NCI-H226 (cell line): ENCODE measurements around the gene LRMDA.
"Not testable (repeated sequence)": the region's sequence is repeated elsewhere in the genome, so short reads cannot be mapped to it uniquely, and the experiment has no call there.

Experiments used
- DNase-seq: peaks from one replicate; pipeline ENCODE4 v3.0.0-alpha.2; 2015

Gene LRMDA

DNA sequence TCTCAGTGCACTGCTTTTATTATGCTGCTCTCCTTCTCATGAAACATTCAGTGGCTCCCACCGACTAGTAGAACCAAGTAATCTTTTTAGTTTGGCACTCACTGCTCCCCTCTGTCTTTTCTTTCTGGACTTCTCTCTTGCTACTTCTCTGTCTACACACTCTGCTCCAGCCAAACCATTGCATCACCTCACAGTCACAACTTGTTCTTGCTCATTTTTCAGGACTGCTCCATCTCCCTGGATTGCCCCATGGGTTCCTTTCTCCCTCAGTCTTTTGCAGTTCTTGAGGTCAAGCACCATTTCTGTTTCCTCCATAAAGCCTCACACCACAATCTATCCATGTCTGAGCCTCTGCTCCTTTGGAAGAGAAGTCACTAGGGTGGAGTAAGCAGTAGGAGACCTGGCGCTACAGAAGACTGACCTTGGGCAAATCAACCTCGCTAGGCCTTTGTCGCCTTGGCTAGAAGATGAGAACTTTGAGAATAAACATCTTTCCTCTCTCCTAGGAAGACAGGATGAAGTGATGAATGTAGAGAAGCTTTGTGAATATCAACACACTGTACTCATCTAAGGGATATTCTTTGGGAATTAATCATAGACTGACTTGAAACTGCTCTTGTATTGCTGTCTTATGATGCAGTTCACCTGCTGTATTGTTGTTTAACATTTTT is 186.2 kb downstream of the LRMDA start:
- no peak for DNase-seq

DNA sequence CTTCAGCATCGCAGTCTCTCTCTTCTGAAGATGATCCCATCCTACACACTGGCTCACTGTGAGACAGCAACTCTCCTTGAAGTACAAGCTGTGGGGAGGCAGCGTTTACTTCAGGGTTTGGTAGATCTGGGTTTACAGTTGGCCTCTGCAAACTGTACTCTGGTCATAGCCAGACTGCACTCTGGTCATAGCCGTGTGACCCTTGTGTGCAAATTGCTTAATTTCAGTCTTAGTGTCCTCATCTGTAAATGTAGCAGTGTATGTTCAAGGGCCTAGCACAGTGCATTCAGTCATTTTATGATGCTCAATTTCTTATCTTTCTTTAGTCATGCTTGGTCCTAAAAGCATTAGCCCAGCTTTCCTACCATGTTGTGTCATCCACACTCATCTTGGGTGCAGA is 188.2 kb downstream of the LRMDA start:
- no peak for DNase-seq

DNA sequence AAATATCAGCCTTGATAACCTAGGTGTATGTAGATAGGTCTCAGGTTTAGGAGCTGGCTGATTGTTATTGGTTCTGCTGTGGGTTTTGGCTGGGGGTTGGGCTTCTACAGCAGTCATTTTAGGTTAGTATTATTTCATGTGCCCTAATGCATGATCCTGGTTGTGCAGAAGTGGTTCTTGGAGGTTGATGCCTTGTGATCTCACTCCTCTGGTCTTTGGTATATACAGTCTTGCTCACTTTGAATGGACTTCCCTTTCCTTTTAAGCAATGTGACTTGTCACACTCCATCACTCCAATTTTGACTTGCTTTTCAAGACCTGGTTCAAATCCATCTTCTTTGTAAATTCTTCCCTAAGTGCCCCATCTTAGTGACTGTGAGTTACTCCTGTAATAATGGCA is 188.9 kb downstream of the LRMDA start:
- DNase-seq: no peak

DNA sequence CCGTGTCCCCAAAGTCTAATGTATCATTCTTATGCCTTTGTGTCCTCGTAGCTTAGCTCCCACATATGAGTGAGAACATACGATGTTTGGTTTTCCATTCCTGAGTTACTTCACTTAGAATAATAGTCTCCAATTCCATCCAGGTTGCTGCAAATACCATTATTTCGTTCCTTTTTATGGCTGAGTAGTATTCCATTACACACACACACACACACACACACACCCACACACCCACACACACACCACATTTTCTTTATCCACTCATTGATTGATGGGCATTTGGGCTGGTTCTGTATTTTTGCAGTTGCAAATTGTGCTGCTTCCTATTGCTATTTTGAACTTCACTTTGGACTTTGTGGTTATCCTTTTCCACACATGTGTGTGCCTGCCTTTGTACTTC is 189.6 kb downstream of the LRMDA start:
- not testable (repeated sequence) for DNase-seq

DNA sequence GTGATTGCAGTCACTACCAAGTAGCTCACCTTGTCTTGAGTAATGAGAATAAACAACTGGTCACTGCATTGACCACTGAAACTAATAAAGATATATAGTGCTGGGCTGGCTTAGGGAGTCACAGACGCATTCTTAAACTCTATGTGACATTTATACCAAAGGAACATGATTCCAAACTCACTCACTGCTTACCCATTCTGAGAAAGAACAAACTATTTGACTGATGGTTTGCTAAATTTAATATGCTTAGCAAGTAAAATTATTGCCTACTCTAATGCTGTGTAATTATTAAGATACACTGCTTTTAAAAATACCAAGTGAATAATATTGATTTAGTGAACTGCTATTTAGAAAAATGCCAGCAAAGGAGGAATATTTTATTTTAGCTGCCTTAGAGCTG is 191.1 kb downstream of the LRMDA start:
- DNase-seq: no peak

DNA sequence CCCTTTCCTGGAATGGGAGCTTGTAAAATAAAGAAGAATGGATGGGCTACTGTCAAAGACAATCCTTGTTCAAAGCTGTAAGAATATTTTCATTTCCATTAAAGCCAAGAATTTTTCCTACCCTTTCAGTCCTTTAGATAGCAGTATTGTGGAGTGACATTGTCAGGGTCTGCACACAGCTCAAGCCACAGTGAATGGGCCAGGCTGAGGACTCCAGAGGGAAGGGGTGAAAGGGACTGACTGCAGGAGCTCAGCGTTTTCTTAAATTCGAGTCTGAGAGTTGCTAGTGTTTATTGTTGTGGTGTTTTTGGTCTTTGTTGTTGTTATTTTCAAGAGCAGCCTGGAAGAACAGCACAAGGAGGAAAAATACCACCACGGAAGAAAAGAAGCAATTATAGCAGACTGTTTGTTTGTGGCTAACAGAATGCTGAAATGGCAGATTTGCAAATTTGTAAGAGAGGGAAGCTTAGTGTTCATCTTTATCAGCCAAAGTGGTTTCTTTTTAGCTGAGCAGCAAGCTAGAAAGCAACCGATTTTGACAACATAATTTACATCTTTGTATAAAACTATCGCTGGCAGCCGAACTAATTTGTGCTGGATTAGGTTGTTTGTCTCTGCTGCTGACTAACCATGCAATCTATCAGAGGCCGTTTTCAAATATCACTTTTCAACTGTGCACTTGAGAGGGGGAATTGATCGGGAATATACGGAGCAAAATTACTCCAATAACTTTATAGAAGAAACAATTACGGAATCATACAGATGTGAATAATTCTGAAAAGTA is 192.1 kb downstream of the LRMDA start:
- no peak for DNase-seq

DNA sequence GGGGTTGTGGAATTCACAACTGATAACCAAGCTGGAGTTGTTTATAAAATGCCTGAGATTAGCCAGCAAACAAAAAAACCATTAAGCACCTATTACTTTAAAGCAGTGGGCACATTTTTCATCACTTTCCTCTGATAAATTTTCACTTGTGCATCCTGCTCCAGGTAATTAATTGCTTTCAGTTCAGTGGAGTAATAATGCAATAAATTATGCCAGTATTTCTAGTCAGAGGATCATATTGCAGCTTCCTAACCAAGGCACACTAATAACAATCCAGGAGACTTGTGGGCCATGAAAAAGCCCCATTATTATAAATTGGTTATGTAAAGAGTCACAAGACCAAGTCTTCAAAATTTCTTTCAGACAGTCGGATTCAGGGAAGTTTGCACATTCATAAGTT is 193.2 kb downstream of the LRMDA start:
- no peak for DNase-seq

DNA sequence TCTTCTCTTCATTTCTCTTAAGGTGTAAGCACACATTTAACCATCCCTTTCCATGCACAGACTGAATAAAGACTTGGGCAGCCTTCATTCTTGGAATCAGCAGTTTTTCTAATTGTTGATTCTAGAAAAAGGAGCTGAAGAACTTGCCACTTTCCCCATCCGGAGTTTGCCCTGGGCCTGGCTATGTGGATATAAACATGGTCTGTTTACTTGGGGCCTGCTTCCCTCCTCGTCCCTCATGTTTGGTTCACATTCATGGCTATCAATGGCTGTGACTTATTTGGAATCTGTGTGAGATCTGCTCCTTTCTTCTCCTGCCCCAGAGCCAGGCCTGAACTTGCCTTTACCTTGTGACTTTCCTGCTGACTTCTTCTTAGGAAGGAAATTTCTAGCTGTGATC is 199.3 kb downstream of the LRMDA start:
- no peak for DNase-seq

DNA sequence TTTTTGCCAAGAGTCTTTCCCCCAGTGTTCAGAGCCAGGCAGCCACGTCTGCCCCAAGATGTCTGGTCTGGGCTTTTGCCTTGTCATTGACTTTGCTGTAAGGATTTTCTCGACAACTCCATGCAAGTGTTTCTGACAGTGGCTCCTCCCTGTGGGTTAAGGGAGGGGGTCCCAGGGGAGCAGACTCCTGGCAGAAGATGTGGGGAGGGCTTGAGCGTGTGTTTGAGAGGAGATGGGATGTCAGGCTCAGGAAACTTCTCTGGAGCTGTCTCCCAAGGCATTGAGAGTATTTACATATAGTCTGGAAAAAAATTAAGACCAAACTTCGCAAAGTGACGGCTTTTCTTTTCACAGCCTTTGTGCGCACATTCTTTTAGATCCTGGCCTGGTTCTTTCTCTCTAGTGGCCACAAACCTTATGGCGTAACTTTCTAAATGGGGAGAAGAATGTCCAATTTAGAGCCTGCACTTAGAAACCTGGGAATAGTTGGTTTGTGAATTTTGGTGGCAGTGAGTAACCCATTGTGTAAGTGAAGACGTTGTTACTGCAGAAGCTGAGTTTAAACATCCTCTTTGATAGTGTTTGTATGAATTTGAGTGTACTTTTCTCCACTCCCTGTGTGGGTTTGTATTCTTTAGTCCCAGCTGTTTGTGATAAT is 201.5 kb downstream of the LRMDA start:
- no peak for DNase-seq

DNA sequence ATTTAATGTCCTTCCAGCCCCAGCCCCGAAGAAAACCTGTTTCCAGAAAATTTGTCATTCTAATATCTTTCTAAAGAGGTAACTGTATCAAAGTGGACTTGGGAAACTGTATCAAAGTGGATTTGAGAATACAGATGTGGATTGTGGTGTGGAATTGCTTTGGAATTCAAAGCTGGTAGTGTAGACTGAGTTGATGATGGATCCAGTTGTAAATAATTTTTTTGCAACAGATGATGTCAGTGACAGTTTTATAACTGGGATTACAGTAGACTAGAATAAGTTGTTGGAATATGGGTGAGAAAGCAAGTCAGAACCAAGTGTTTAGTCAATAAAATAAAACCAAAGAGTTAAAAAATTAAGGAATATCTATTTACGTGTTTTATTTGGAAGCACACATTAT is 202.1 kb downstream of the LRMDA start:
- DNase-seq: no peak

DNA sequence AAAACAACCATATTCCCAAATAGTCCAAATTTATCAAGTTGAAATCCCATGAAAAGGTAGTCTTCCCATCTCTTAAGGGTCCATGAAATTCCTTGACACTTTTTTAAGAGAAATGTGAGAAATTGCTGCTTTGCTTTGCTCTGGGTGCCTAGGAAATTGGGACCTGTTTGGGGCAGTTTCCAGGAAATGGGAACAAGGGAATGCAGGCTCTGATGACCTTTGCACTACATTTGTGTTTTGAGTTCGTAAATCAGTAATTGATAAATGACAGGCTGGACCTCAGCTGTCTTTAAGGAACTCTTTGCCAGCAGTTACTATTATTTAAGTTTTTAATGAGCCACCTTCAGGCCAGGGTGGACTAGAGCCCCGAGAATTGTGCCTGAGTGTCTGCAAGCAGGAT is 203.5 kb downstream of the LRMDA start:
- no peak for DNase-seq

DNA sequence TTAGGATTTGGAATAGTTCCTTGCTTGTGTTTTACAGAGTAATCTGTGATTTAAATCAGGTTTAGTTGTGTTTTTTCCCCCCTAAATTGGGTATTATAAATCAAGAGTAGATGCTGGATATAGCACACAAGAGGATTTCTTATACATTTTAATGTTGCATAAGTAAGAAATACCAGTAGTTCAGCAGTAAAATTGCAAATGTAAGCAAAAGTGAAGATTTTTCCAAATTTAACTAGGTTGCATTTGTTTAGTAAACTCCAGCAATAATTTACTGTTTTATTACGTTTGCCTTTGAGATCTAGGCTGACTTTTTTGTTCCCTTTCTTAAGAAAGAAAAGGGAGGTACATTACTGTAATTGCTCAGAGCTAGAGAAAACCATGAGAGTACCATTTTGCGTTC is 207.3 kb downstream of the LRMDA start:
- DNase-seq: no peak

DNA sequence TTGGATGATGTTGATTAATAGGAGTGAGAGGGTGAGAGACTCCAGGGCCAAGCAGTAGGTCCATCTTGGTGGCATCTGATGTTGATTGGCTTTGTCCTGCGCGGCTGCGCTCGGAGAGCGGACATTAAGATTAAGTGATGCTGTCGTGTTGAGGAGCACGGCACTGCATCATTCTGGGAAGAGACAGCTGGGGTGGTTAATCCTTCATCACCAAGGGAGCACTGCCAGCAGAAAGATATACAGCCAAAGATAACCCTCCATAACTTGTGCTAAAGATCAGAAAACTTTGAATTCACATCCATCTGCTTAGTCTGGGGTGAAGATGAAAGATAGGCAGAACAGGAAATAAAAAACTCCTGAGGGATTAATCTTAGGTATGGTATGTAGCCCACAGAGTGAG is 208.3 kb downstream of the LRMDA start:
- DNase-seq: no peak

DNA sequence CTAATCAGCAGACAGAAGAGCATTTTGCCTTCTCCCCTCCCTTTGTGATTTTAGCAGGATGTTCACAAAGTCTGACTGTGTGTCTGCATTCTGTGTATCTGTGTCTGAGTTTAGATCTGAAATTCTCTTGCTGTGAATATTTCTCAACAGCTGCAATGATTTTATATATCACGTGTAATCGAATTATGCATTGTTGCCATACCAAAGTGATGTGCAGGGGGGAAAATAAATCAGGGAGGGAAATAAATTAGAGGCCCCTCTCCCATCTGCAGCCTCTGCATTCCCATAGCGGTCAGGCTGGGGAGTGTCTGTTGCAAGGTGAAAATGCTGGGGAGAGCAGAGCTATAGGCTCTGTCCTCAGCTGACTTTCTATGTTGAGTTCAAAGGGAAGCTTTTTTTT is 209.0 kb downstream of the LRMDA start:
- DNase-seq: no peak

DNA sequence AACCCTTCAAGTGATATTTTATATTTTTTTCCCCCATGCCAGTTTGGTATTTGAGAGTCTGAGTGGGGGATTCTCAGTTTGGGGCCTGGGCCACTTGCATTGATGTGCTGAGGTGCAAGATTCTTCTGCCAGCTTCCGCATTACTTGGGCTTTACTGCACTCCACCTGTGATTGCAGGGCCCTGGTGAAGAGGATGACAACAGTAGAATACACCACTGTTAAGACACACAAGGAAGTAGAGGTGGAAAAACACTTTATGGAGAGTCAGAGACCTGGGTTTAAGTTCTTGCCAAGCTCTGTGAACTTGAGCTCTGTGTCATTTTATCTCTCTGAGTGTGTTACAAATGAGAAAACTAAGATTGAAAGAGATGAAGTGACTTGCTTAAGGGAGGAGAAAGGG is 209.4 kb downstream of the LRMDA start:
- no peak for DNase-seq

DNA sequence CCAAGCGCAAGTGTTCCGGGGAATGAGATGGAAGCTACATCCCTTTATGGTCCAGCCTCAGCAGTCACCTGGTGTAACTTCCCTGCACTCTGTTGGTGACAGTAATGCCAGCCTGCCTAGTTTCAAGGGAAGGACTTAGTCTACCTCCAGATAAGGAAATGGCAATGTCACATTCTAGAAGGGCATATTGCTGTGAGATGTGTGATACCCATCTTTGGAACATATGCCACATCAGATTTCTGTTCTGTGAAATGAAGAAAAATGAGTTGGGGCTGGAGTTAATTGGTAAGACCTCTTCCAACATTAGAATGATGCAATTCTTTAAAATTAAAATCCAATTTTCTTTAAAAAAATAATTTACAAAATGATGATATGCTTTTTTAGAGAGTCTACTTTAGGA is 212.0 kb downstream of the LRMDA start:
- no peak for DNase-seq

DNA sequence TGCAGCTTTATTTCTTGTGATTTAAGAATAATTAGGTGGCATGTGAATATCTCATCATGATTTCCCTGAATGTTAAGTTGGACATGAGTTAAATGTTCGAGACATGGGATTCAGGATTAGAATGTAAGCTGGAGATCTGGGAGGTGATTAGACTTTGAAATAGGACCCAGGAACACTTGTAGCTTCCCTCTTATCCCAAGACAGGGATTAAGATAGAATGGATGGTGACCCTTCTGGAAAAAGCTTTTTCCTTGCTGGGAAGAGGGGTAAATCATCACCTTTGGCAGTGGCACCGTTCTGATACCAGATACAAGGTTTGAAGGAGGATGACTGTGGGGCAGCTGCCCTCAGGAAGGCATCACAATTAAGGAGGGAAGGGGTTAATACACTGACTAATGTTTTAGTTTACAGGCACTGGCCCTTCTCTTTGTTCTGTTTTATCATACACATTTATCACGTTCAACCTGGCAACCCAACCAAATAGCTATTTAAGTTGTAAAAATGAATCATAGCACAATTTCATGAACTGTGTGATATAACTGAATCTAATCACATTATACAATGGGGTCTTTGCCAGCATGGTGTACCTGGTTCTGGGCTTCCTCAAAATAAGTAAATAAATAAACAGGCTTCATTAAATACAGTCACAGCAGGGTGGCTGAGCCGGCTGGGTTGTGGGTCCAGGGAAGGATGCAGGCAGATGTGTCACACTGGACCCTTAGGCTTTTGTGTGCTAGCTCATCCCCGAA is 212.7 kb downstream of the LRMDA start:
- no peak for DNase-seq

DNA sequence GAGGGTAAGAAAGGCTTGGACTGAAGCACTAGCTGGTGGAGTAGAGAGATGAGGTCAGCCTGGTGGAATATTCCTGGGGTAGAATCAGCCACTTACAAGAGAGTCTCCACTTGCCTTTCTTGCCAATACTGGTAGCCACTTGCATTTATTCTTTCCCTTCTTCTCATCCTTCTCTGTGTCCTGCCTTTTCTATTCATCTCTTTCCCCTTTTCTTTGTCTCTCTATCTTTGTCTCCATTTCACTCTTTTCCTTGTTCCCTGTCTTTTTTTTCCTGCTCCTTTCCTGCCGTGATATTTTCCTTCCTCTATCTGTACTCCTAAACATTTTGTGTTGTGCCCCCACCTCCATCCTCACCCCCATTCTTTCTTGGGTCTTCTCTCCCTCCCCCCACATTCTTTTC is 214.3 kb downstream of the LRMDA start:
- no peak for DNase-seq

DNA sequence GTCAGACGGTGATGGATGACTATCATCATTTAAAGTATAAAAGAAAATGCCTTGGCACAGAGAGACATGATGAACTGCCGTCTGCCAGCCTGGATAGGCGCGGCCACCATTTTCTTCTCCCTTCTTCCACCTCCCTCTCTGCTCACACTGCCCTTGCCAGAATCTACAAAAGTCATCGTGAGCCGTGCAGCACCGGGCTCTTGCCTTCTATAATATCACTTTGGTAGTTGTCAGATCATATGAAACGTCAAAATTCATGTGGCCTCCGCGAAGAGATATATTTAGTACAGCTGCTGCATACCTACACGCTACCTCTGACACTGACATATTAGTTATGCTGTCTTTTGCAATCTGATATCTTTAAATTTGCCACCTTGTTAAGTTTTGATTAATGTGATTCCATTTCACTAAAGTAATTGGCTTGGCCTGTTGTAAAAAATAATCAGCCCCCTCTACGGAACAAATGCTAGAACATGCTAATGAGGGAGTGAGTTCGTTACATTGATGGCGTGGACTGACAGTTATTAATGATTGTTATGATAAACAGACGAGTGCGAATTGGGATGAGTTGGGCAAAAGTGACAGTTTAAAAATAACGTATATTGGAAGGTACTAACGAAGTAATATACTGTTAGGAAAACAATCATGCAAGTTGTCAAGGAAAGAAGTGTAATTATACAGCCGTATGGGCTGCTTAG is 214.9 kb downstream of the LRMDA start:
- no peak for DNase-seq

DNA sequence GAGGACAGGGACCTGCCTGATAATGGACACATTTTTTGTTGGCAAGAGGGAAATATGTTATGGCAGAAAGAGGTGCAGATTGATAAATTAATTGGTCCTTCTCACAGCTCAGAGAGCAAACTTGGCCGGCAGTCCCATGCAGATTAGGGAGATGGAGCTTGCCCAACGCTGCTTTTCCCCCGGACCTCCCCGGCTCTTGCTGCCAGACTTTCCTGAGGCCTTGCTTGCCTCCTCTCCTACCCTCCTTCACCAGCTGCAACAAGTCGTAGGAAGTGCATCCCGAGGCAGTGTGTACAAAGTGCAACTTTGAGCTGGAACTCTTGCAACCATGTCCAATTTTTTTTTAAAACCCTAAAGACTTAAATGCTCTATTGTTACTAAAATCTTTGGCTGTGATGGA is 215.5 kb downstream of the LRMDA start:
- no peak for DNase-seq

DNA sequence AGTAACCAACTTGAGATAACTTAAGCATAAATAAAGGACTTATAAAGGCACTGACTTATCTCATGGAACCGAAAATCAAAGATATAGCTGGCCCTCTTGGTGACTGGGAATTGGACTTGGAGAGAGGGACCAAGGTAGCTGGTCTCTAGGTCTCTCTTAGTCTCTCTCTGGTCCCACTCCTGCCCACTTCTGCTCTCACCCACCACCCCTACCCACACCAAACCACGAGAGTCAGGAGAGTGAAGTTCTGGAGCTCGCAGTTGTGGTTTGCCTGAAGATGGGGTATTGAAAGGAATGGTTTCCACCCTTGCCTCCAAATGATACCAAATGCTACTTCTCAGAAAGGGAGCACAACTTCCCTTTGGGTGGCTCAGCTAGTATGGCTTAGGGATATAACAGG is 216.3 kb downstream of the LRMDA start:
- no peak for DNase-seq

DNA sequence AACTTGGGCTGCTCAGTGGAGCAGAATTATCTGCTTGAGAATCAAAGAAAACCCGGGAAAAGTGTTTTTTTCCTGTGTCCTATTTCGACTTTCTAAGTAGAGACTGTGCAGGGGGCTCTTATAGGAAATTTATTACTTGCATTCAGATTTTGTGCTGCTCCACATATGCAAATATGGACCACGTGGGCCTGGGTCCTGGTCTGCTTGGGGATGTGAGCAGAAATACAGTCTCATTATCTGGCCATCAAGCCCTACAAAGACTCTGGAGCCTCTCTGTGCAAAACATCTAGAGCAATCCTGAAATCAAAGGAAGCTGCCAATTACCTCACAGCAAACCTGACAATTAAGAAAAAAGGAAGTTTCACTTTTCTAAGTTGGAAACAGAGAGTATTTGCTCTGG is 216.9 kb downstream of the LRMDA start:
- no peak for DNase-seq

DNA sequence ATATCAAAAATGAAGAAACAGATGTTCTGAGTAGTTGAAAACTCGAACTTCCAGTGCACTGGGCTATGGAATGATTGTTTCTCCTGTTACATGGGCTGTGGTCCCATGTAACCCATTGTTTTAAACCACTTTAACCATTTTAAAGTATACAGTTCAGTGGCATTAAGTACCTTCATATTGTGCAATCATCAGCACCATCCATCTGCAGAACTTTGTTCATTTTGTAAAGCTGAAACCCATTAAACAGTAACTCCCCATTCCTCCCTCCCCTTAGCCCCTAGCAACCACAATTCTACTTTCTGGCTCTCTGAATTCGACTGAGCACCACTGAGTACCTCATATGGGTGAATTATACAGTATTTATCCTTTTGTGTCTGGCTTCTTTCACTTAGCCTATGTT is 217.4 kb downstream of the LRMDA start:
- DNase-seq: no peak
